ENCODE measurements around the gene GALNT2. TPM values are rescaled to one million over a fixed set of nuclear protein-coding genes. Genes with fewer than 3 reads are reported as not detected.

GALNT2 gene
- polyA plus RNA-seq, 1 of the 3 experiments (the other 2 are of a cell fraction) = 118 TPM

DNA sequence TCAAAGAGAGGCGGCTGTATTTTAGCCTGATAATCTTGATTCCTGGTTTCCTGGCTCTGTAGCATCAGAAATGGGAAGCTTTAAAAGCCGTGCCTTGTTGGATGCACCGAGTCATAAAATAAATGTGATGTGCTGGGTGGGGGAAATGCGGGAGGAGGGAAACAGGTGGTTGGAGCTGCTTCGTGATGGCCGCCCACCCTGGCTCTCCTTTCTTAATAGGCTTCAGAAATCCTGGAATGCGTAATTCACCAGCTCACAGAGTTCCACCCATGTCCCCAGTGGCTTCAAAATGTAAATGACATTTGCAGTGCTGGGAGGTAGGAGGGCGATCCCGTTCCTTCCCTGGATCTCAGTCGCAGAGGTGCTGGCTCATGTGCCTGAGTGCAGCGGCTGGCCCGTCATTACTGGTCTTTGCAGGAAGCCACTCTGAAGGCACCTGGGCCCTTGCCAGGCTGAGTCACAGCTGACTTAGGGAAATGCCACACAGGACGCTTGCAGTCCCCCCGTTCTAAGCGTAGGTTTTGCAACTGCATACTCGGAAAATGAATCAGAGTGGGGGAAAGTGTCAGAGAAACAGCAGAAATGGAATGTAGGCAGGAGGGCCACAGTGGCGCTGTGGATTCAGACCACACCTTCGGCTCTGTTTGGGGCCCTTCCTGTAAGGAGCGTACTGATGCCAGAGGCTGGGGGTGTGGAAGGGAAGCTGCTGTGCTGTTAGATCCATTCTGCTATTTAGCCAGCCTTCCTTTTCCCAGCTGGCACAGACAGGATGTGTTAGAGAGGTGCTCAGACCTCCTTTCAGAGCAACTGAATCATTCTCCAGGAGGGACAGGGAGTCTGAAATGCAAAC, 37.6 kb downstream of the GALNT2 start:
- Histone ChIP-seq H3K79me2 (ENCODE audit: insufficient read depth) (peaks cover 71% of the 10 kb centered on the region), H3K4me2 (peak overlapping the region; percentile 67), H3K9me3 (no peaks in the 10 kb centered on the region), H2AFZ (ENCODE audit: low read depth) (no peak overlapping the region), H3K9ac (peak overlapping the region; percentile 43; the same call in 1 of the 2 replicates), H3K4me1 (ENCODE audit: control insufficient read depth in 1 of 2, insufficient read depth in 2 of 2, low read depth in 1 of 2, low read length in 1 of 2) (peaks cover 51 to 52% of the 10 kb centered on the region in 2 experiments), H3K27me3 (ENCODE audit: insufficient read depth) (no peaks in the 10 kb centered on the region), H3K27ac (ENCODE audit: low read depth in 2 of 2, low read length in 1 of 2) (peak overlapping the region; percentile 85 to 88), H3K9me2 (no peaks in the 10 kb centered on the region), H4K20me1 (ENCODE audit: insufficient read depth) (peaks cover 8% of the 10 kb centered on the region), H3F3A (replicated peaks; ENCODE audit: insufficient read depth) (peaks cover 19% of the 10 kb centered on the region), H3K4me3 (ENCODE audit: low read depth in 2 of 2, low read length in 1 of 2) (peak overlapping the region; percentile 20 to 42; a peak in 3 of 4 replicates), H3K36me3 (replicated peaks in 1 of 2; ENCODE audit: control insufficient read depth in 1 of 2, insufficient read depth in 2 of 2, low read length in 1 of 2) (peaks cover 0 to 3% of the 10 kb centered on the region in 2 experiments)
- ChIA-PET POLR2A (no interaction called here), CTCF (interaction anchor here (0.6 to 1.6 kb wide), 6 partner anchors 18 to 441 kb away, joined by 3 to 5 read pairs (median 3); partner anchors contain the start of gene GALNT2)
- DNase-seq = no peak
- WGBS (ENCODE audit: low lambda C conversion rate) = 18% methylated on average over 19 of the region's 19 CpGs
- TF ChIP-seq YY1 (IDR thresholded peaks at IDR 0.05; ENCODE audit: low read depth) (0 out of 2 replicates have a peak, but pooled peaks have one; percentile 29), RXRA (IDR thresholded peaks at IDR 0.05; ENCODE audit: borderline replicate concordance, low read depth) (peak; percentile 96), FOXJ3 (CRISPR knock-in tag; IDR thresholded peaks at IDR 0.05) (no peak), RFX5 (IDR thresholded peaks at IDR 0.05; ENCODE audit: low read length) (no peak), CHD2 (IDR thresholded peaks at IDR 0.05; ENCODE audit: low read length, partially characterized antibody) (no peak), RAD21 (IDR thresholded peaks at IDR 0.05; ENCODE audit: low read length) (no peak), MEF2A (IDR thresholded peaks at IDR 0.05; ENCODE audit: borderline replicate concordance, low read depth) (peak; percentile 69; the same call in 1 of the 2 replicates), EZH2phosphoT487 (IDR thresholded peaks at IDR 0.05; ENCODE audit: borderline replicate concordance, low read depth) (no peak), POLR2AphosphoS5 (IDR thresholded peaks at IDR 0.05; ENCODE audit: low read depth, low read length) (peak; percentile 88; the same call in 1 of the 2 replicates), CTCF (IDR thresholded peaks at IDR 0.05) (no peak), JUND (IDR thresholded peaks at IDR 0.05) (peak; percentile 99), TCF12 (IDR thresholded peaks at IDR 0.05) (peak; percentile 95), SIN3A (IDR thresholded peaks at IDR 0.05; ENCODE audit: borderline replicate concordance, low read depth, low read length) (peak; percentile 89; the same call in 1 of the 2 replicates), EP300 (IDR thresholded peaks at IDR 0.05; ENCODE audit: borderline replicate concordance in 1 of 2, low read depth in 1 of 2, low read length in 1 of 2) (peak; percentile 29 to 97; a peak in 3 of 4 replicates), USF2 (IDR thresholded peaks at IDR 0.05; ENCODE audit: borderline replicate concordance, low read depth, low read length) (no peak), ZBTB33 (IDR thresholded peaks at IDR 0.05; ENCODE audit: borderline replicate concordance, low read depth) (peak; percentile 74; the same call in 1 of the 2 replicates), NRF1 (IDR thresholded peaks at IDR 0.05; ENCODE audit: low read depth, low read length) (no peak), NFIC (IDR thresholded peaks at IDR 0.05; ENCODE audit: borderline replicate concordance) (peak; percentile 97), TAF1 (IDR thresholded peaks at IDR 0.05; ENCODE audit: borderline replicate concordance, low read depth, low read length) (no peak), SMC3 (IDR thresholded peaks at IDR 0.05; ENCODE audit: low read depth, low read length) (0 out of 2 replicates have a peak, but pooled peaks have one; percentile 3), GABPA (IDR thresholded peaks at IDR 0.05; ENCODE audit: low read depth) (no peak)
- TF ChIP-seq, protein P1, sequence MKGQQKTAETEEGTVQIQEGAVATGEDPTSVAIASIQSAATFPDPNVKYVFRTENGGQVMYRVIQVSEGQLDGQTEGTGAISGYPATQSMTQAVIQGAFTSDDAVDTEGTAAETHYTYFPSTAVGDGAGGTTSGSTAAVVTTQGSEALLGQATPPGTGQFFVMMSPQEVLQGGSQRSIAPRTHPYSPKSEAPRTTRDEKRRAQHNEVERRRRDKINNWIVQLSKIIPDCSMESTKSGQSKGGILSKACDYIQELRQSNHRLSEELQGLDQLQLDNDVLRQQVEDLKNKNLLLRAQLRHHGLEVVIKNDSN (IDR thresholded peaks at IDR 0.05; ENCODE audit: borderline replicate concordance, low read depth) = peak; percentile 37; the same call in 1 of the 2 replicates
- TF ChIP-seq, protein P2, sequence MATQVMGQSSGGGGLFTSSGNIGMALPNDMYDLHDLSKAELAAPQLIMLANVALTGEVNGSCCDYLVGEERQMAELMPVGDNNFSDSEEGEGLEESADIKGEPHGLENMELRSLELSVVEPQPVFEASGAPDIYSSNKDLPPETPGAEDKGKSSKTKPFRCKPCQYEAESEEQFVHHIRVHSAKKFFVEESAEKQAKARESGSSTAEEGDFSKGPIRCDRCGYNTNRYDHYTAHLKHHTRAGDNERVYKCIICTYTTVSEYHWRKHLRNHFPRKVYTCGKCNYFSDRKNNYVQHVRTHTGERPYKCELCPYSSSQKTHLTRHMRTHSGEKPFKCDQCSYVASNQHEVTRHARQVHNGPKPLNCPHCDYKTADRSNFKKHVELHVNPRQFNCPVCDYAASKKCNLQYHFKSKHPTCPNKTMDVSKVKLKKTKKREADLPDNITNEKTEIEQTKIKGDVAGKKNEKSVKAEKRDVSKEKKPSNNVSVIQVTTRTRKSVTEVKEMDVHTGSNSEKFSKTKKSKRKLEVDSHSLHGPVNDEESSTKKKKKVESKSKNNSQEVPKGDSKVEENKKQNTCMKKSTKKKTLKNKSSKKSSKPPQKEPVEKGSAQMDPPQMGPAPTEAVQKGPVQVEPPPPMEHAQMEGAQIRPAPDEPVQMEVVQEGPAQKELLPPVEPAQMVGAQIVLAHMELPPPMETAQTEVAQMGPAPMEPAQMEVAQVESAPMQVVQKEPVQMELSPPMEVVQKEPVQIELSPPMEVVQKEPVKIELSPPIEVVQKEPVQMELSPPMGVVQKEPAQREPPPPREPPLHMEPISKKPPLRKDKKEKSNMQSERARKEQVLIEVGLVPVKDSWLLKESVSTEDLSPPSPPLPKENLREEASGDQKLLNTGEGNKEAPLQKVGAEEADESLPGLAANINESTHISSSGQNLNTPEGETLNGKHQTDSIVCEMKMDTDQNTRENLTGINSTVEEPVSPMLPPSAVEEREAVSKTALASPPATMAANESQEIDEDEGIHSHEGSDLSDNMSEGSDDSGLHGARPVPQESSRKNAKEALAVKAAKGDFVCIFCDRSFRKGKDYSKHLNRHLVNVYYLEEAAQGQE (IDR thresholded peaks at IDR 0.05; ENCODE audit: low read depth, low read length) = peak; percentile 69
